Calu3 (cell line): ENCODE measurements around the gene NBPF3. TPM values are rescaled to one million over a fixed set of nuclear protein-coding genes. Genes with fewer than 3 reads are reported as not detected.

Experiments used
- Bru-seq: library from RNA; stranded (reverse); fragments of 400-500 nt; gene quantifications from one replicate; lab custom pipeline; 2021; lab: Mats Ljungman, UMichigan
- BruChase-seq, 2 experiments: library from RNA; stranded (reverse); fragments of 400-500 nt; gene quantifications; one replicate each; lab custom pipeline; 2021; lab: Mats Ljungman, UMichigan
- BruUV-seq: library from RNA; stranded (reverse); fragments of 400-500 nt; replicated peaks from 2 replicates; lab custom pipeline; 2021; lab: Mats Ljungman, UMichigan
- CTCF ChIA-PET: fragments of 300-600 bp; sonication (Branson Sonifier 250); formaldehyde crosslinking; loops from one replicate; lab custom pipeline; 2022; ENCODE audit warnings: antibody characterized with exemption; lab: Charles Lee
- DNase-seq: peaks from one replicate; pipeline ENCODE4 v3.0.0; 2022
- H3K27ac Mint-ChIP-seq: one replicate; pipeline ENCODE4 v1.8.0; 2022; ENCODE audit warnings: mixed read lengths; ENCODE audit not compliant: unreplicated experiment
- H3K27me3 Mint-ChIP-seq: one replicate; pipeline ENCODE4 v1.8.0; 2022; ENCODE audit warnings: mixed read lengths; ENCODE audit not compliant: unreplicated experiment
- H3K36me3 Mint-ChIP-seq: one replicate; pipeline ENCODE4 v1.8.0; 2022; ENCODE audit warnings: mild to moderate bottlenecking, moderate library complexity, mixed read lengths; ENCODE audit not compliant: insufficient read depth, unreplicated experiment
- H3K4me1 Mint-ChIP-seq: one replicate; pipeline ENCODE4 v1.8.0; 2022; ENCODE audit warnings: mild to moderate bottlenecking, low read depth, mixed read lengths; ENCODE audit not compliant: unreplicated experiment
- H3K4me3 Mint-ChIP-seq: one replicate; pipeline ENCODE4 v1.8.0; 2022; ENCODE audit warnings: mild to moderate bottlenecking, low read depth, moderate library complexity, mixed read lengths; ENCODE audit not compliant: unreplicated experiment
- H3K9me3 Mint-ChIP-seq: one replicate; pipeline ENCODE4 v1.8.0; 2022; ENCODE audit warnings: low read depth, mixed read lengths; ENCODE audit not compliant: unreplicated experiment
- CTCF ChIP-seq: fragments of 200-600 bp; IDR thresholded peaks from one replicate; pipeline ENCODE4 v1.8.0; 2022; ENCODE audit warnings: antibody characterized with exemption; ENCODE audit not compliant: unreplicated experiment
- intact Hi-C: fragments of 100-400 bp; cut with micrococcal nuclease; formaldehyde crosslinking; loops from one replicate; pipeline ENCODE4 v1.10.0; 2022; ENCODE audit not compliant: unreplicated experiment
- long read RNA-seq: library from polyadenylated mRNA; stranded (forward); transcript quantifications from one replicate; pipeline ENCODE4 v2.0.0, GENCODE V29; 2022
- total RNA-seq: library from RNA; stranded (reverse); gene quantifications from 2 replicates; pipeline ENCODE4 v1.2.3, GENCODE V29; 2022

NBPF3 gene
- total RNA-seq = 6.7 and 6.9 TPM in 2 replicates
- percentile 41 among the genes with signal in this experiment for Bru-seq, nascent RNA
- BruChase-seq, experiment 1, labeled RNA remaining after a 6-hour chase = percentile 37 among the genes with signal in this experiment
- percentile 40 among the genes with signal in this experiment for BruChase-seq, experiment 2, labeled RNA remaining after a 2-hour chase
- long read RNA-seq, partial matches to known transcripts = 0 of 1 reads
- long read RNA-seq, other reads (novel, unspliced or antisense) = 1 of 1 reads

DNA sequence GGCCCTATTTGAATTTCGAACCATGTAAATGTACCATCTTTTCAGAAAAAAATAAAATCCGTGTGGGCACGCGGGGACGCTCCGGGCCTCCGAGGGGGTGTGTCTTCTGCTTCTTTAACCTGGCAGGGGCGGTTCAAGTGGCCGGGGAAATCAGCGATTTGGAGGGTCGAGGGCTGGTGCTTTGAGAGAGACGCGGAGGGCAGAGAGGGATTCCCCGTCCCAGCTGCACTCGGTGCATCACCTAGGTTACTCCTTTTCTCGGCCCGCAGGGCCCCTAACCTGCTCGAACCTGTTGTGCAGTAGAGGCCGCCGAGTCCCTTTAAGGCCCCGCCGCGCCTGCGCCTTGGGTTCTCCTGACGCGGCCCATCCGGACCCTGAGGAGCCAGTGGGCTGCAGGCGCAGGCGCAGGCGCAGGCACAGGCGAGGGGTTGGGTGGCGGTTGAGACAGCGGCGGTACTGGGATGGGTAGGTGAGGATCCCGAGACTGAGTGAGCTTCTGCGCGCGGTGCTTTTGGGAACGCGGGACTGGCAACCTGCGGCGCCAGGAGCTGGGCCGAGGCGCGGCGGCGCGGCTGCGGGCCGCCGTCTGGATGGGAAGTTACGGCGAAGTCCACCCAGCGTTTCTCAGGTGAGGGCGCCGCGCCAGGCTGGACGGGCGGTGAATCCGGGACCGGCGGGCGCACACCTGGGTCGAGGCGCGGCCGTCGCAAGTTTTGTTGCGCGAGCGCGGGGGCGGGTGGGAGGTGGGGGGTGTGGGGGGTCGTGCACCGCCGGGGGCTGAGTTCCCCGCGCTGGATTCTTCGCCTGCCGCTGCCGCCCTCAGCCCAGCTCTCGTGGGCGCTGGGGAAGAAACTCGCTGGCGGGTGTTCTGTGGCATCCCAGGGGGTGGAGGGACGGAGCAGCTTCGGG, at the start of gene NBPF3:
NBPF3 (plus strand) TSS at position 417 of the 909 bp plus-strand sequence. CDS start 4,950 bp downstream, outside the sequence.
- peak; percentile 78 for DNase-seq
- Mint-ChIP-seq H3K4me1 (no peaks in the 10 kb centered on the region), H3K36me3 (peaks cover 18% of the 10 kb centered on the region), H3K4me3 (peak within 1 kb of the TSS; percentile 96), H3K9me3 (no peaks in the 10 kb centered on the region), H3K27me3 (no peaks in the 10 kb centered on the region), H3K27ac (peak within 1 kb of the TSS; percentile 73)
- CTCF ChIA-PET = interaction anchor here (0.7 to 1.1 kb wide), 2 partner anchors 70 to 73 kb away, joined by 3 to 5 read pairs; no protein-coding TSS in a partner anchor
- intact Hi-C loops = loop anchor here (5.0 kb wide), 1 partner anchor 227 kb away; the partner anchor contains the start of gene RAP1GAP
- BruUV-seq = no TSS peak
- TF ChIP-seq CTCF = no peak

GRCh38 chr1:21391497-21391896, 48.4 kb upstream of the NBPF3 start:
- CTCF ChIA-PET = interaction anchor here (0.5 kb wide), 1 partner anchor 1455 kb away, joined by 4 read pairs; no protein-coding TSS in a partner anchor
- H3K4me3 Mint-ChIP-seq = no peak overlapping the region
- no peaks in the 10 kb centered on the region for H3K36me3 Mint-ChIP-seq
- no peak for TF ChIP-seq CTCF
- no peak overlapping the region for H3K27ac Mint-ChIP-seq
- no TSS peak for BruUV-seq
- DNase-seq = no peak
- no peaks in the 10 kb centered on the region for H3K27me3 Mint-ChIP-seq
- intact Hi-C loops = no loop called here
- H3K4me1 Mint-ChIP-seq = no peaks in the 10 kb centered on the region
- no peaks in the 10 kb centered on the region for H3K9me3 Mint-ChIP-seq

DNA sequence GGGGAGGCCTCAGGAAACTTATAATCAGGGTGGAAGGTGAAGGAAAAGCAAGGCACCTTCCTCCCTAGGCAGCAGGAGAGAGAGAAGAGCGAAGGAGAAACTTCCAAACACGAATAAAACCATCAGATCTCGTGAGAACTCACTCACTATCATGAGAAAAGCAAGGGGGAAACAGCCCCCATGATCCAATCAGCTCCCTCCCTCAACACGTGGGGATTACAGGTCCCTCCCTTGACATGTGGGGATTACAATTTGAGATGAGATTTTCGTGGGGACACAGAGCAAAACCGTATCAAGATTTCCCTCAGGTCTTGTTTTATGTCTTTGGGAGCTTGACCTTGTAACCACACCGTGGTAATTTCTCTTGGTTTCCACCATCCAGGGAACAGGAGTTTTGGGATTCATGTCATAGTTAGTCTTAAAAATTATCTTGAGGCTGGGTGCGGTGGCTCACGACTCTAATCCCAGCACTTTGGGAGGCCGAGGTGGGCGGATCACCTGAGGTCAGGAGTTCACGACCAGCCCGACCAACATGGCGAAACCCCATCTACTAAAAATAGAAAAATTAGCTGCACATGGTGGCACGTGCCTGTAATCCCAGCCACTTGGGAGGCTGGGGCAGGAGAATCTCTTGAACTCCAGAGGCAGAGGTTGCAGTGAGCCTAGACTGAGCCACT, 47.2 kb upstream of the NBPF3 start:
- CTCF ChIA-PET = interaction anchor here (0.7 kb wide), 1 partner anchor 30 kb away, joined by 5 read pairs; no protein-coding TSS in a partner anchor
- Mint-ChIP-seq H3K27me3 (no peaks in the 10 kb centered on the region), H3K36me3 (no peaks in the 10 kb centered on the region), H3K9me3 (no peaks in the 10 kb centered on the region), H3K27ac (no peak overlapping the region), H3K4me3 (no peak overlapping the region), H3K4me1 (no peaks in the 10 kb centered on the region)
- TF ChIP-seq CTCF = no peak
- DNase-seq = no peak
- no TSS peak for BruUV-seq
- intact Hi-C loops = no loop called here

DNA sequence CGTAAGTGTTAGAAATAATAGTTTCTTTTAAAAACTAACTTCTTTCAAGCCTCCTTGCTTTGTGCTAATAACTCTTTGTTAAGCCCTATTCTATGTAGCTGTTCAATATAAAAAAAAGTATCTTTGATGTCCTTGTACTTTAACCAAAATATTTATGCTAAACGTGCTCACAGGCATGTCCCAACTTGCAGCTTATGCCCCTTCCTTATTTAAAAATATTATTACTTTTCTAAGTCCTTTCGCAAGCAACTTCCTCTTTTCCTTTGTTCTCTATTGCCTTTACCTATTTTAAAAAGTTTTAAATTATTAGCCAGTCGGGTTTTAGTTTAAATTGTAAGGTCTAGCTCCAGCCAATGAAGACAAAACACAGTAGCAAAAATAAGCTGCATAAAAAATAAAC, 43.4 kb upstream of the NBPF3 start:
- CTCF ChIA-PET = no interaction called here
- no peaks in the 10 kb centered on the region for H3K9me3 Mint-ChIP-seq
- BruUV-seq = no TSS peak

More for the DNA sequence above, 43.4 kb upstream of the NBPF3 start:
- Mint-ChIP-seq H3K4me3 (no peak overlapping the region), H3K27me3 (no peaks in the 10 kb centered on the region), H3K27ac (no peak overlapping the region), H3K36me3 (no peaks in the 10 kb centered on the region), H3K4me1 (no peaks in the 10 kb centered on the region)
- TF ChIP-seq CTCF = no peak
- intact Hi-C loops = no loop called here
- DNase-seq = no peak
